Common myeloid progenitor, CD34-positive (primary cell): ENCODE results near the gene RGS14.
A peak's percentile ranks its signal among the peaks of the same experiment; 100 is the strongest.

Experiments used
- CTCF ChIA-PET: fragments of 350-600 bp; sonication (Branson Sonifier 250); formaldehyde crosslinking; loops from one replicate; lab custom pipeline; 2021; ENCODE audit warnings: antibody characterized with exemption; lab: Charles Lee
- POLR2A ChIA-PET: fragments of 350-600 bp; sonication (Branson Sonifier 250); formaldehyde crosslinking; loops from one replicate; lab custom pipeline; 2021; ENCODE audit warnings: antibody characterized with exemption; lab: Charles Lee
- DNase-seq, 3 donors: peaks; one replicate each; pipeline versions ENCODE4 v3.0.0 to v3.0.0-alpha.2; 2013
- H3K27ac ChIP-seq, 2 experiments: 1 replicate in 1 of 2; 2 replicates in 1 of 2; pipeline ENCODE4 v1.7.0; 2013; ENCODE audit warnings: inconsistent platforms in 2 of 2, low read length in 2 of 2, mild to moderate bottlenecking in 2 of 2, low read depth in 1 of 2, moderate library complexity in 1 of 2; ENCODE audit not compliant: severe bottlenecking in 2 of 2, insufficient read depth in 1 of 2, poor library complexity in 1 of 2
- H3K27me3 ChIP-seq, 5 experiments: replicated peaks in 2 of 5; 1 replicate in 3 of 5; 2 replicates in 2 of 5; pipeline versions ENCODE4 v1.6.1 to v1.7.0; 2013; ENCODE audit warnings: low read length in 4 of 5, mild to moderate bottlenecking in 2 of 5, moderate library complexity in 2 of 5, inconsistent platforms in 1 of 5; ENCODE audit not compliant: insufficient read depth in 5 of 5, control insufficient read depth in 4 of 5
- H3K36me3 ChIP-seq, 4 experiments: 1 replicate in 2 of 4; 2 replicates in 2 of 4; pipeline versions ENCODE4 v1.6.1 to v1.7.0; 2013; ENCODE audit warnings: low read length in 3 of 4, control low read depth in 1 of 4, mild to moderate bottlenecking in 1 of 4; ENCODE audit not compliant: control insufficient read depth in 4 of 4, insufficient read depth in 4 of 4
- H3K4me1 ChIP-seq, 4 experiments: 1 replicate in 3 of 4; 2 replicates in 1 of 4; pipeline versions ENCODE4 v1.6.1 to v1.7.1; 2013; ENCODE audit warnings: low read length in 3 of 4, mild to moderate bottlenecking in 3 of 4, control low read depth in 1 of 4, inconsistent platforms in 1 of 4, moderate library complexity in 1 of 4; ENCODE audit not compliant: control insufficient read depth in 4 of 4, insufficient read depth in 4 of 4; ENCODE audit errors: control extremely low read depth in 1 of 4
- H3K4me3 ChIP-seq, 7 experiments: 1 replicate in 4 of 7; 2 replicates in 3 of 7; pipeline versions ENCODE4 v1.5.1 to v1.7.0; 2013; ENCODE audit warnings: mild to moderate bottlenecking in 7 of 7, low read length in 6 of 7, moderate library complexity in 6 of 7, inconsistent platforms in 2 of 7, low read depth in 2 of 7, control low read depth in 1 of 7; ENCODE audit not compliant: insufficient read depth in 4 of 7, control insufficient read depth in 1 of 7; ENCODE audit errors: extremely low read depth in 1 of 7
- H3K9me3 ChIP-seq, 5 experiments: 1 replicate in 4 of 5; 2 replicates in 1 of 5; pipeline versions ENCODE4 v1.6.1 to v1.7.1; 2013; ENCODE audit warnings: low read length in 4 of 5, mild to moderate bottlenecking in 2 of 5, inconsistent platforms in 1 of 5, low read depth in 1 of 5, moderate library complexity in 1 of 5; ENCODE audit not compliant: control insufficient read depth in 4 of 5, insufficient read depth in 2 of 5; ENCODE audit errors: control extremely low read depth in 1 of 5
- WGBS: methylation state at CpG from one replicate; pipeline ENCODE4 v1.1.5; 2013; ENCODE audit not compliant: insufficient coverage; 5-methylcytosine and 5-hydroxymethylcytosine counted together

Gene RGS14

GRCh38 chr5:177346820-177347219 is 10.9 kb upstream of the RGS14 start:
- CTCF ChIA-PET, result interaction anchor here (0.7 to 2.9 kb wide), 8 partner anchors 9 to 107 kb away, joined by 3 to 10 read pairs (median 4); no protein-coding TSS in a partner anchor
- Histone ChIP-seq H3K4me1 (peaks cover 10 to 23% (median 16%) of the 10 kb centered on the region in 4 experiments), H3K9me3 (no peaks in the 10 kb centered on the region), H3K27ac (no peak overlapping the region), H3K36me3 (peaks cover 0 to 38% (median 18%) of the 10 kb centered on the region in 4 experiments), H3K4me3 (no peak overlapping the region), H3K27me3 (no peaks in the 10 kb centered on the region)
- 94% methylated on average over 2 of the region's 4 CpGs for WGBS
- no peak for DNase-seq
- POLR2A ChIA-PET, result interaction anchor here (0.6 kb wide), 1 partner anchor 19 kb away, joined by 4 read pairs; no protein-coding TSS in a partner anchor

DNA sequence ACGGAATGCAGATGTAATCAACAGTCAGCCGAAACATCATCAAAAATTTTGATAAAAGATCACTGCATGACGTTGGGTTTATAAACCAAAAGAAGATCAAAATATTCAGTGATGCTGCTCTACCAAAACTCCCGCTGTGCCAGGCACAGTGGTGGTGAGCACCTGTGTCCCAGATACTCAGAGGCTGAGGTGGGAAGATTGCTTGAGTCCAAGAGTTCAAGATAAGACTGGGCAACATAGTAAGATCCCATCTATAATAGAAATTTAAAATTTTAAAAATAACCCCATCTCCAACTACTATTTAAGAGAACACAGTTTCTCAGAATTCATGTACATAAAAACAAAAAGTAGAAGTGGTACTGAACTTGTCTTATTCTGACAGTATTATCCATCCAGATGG is 10.0 kb upstream of the RGS14 start:
- no peaks in the 10 kb centered on the region for H3K9me3 ChIP-seq
- H3K27ac ChIP-seq, result no peak overlapping the region
- no peaks in the 10 kb centered on the region for H3K27me3 ChIP-seq
- ChIA-PET POLR2A (no interaction called here), CTCF (interaction anchor here (1.8 to 2.6 kb wide), 2 partner anchors 14 to 29 kb away, joined by 5 read pairs; no protein-coding TSS in a partner anchor)
- DNase-seq, result no peak
- H3K4me1 ChIP-seq, result peaks cover 10 to 29% (median 21%) of the 10 kb centered on the region in 4 experiments
- H3K36me3 ChIP-seq, result peaks cover 0 to 31% (median 18%) of the 10 kb centered on the region in 4 experiments
- WGBS, result 90% methylated on average over 2 of the region's 4 CpGs
- no peak overlapping the region for H3K4me3 ChIP-seq

DNA sequence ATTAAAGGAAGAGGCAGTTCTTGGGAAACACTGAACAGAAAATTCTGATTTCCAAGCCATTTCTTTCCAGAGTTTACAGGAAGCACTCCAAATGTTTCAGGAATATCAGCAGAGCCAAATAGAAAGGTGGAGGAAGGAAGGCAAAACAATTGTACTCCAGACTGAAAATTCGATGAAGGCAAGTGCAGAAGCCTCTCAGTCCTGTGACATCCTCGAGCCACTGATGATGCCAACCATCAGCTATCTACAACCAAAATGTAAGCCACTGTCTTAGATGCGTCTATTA is 8.4 kb upstream of the RGS14 start:
- no peak overlapping the region for H3K4me3 ChIP-seq
- no peak for DNase-seq
- H3K27ac ChIP-seq, result no peak overlapping the region
- no peaks in the 10 kb centered on the region for H3K9me3 ChIP-seq
- no peaks in the 10 kb centered on the region for H3K27me3 ChIP-seq
- peaks cover 10 to 36% (median 25%) of the 10 kb centered on the region in 4 experiments for H3K4me1 ChIP-seq
- H3K36me3 ChIP-seq, result peaks cover 0 to 26% (median 15%) of the 10 kb centered on the region in 4 experiments
- 94% methylated on average over 2 of the region's 3 CpGs for whole genome bisulfite sequencing
- ChIA-PET CTCF (interaction anchor here (1.2 to 13.7 kb wide), 4 partner anchors 10 to 55 kb away, joined by 3 to 131 read pairs (median 6); no protein-coding TSS in a partner anchor), POLR2A (no interaction called here)

GRCh38 chr5:177349762-177350161 is 8.0 kb upstream of the RGS14 start:
- H3K4me3 ChIP-seq, result peak overlapping the region in 4 of 7 experiments; percentile 94 to 99 (median 96)
- CTCF ChIA-PET, result interaction anchor here (1.5 to 13.7 kb wide), 8 partner anchors 11 to 40 kb away, joined by 4 to 131 read pairs (median 6); no protein-coding TSS in a partner anchor
- no peak for DNase-seq
- no peak overlapping the region for H3K27ac ChIP-seq
- no peaks in the 10 kb centered on the region for H3K27me3 ChIP-seq
- H3K4me1 ChIP-seq, result peaks cover 10 to 36% (median 27%) of the 10 kb centered on the region in 4 experiments
- no peaks in the 10 kb centered on the region for H3K9me3 ChIP-seq
- POLR2A ChIA-PET, result no interaction called here
- 92% methylated on average over 4 of the region's 5 CpGs for WGBS
- peaks cover 0 to 26% (median 14%) of the 10 kb centered on the region in 4 experiments for H3K36me3 ChIP-seq

DNA sequence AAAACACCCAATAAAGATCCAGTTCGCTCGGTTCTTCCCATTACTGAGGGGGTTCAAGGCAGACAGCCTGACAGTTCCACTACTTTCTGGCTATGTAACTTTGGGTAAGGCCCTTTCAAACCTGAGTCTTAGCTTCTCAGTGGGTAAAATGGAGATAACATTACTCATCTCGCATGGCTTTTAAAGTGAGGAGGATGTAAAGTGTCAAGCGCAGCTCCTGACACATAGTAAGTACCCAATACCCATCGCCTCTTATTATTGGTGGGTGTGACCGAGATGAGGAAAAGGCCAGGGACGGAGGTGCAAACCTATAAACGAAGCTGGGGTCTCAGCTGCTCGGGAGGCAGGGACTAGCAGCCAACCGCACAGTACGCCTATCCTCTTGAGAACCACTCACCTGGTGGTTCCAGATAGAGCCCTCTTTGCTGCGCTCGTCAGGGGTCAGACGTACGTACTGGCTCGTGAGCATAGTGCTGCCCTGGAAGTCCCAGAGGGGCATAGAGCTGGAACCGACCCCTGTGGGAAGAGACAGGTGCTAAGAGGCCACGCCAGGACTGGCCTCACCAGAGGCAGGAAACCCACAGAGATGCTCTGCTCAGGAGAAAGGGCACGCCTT is 6.8 kb upstream of the RGS14 start:
- H3K36me3 ChIP-seq, result peaks cover 0 to 26% (median 14%) of the 10 kb centered on the region in 4 experiments
- no peaks in the 10 kb centered on the region for H3K27me3 ChIP-seq
- 14% methylated on average over 16 of the region's 19 CpGs for WGBS
- ChIA-PET CTCF (interaction anchor here (0.9 to 13.7 kb wide), 14 partner anchors 10 to 54 kb away, joined by 3 to 131 read pairs (median 6); no protein-coding TSS in a partner anchor), POLR2A (no interaction called here)
- peaks cover 10 to 43% (median 32%) of the 10 kb centered on the region in 4 experiments for H3K4me1 ChIP-seq
- H3K4me3 ChIP-seq, result peak overlapping the region; percentile 85 to 99 (median 97)
- no peaks in the 10 kb centered on the region for H3K9me3 ChIP-seq
- H3K27ac ChIP-seq, result peak overlapping the region; percentile 97 to 99
- no peak for DNase-seq

GRCh38 chr5:177351392-177352329 is 6.1 kb upstream of the RGS14 start, which contains the start of gene LMAN2:
Gene LMAN2 (minus strand): TSS chr5:177351668. CDS start chr5:177351647, 21 bp downstream.
- peak within 1 kb of the TSS; percentile 97 to 99 for H3K27ac ChIP-seq
- peaks cover 10 to 51% (median 40%) of the 10 kb centered on the region in 4 experiments for H3K4me1 ChIP-seq
- peak; percentile 95 to 98 (median 97) for DNase-seq
- no peaks in the 10 kb centered on the region for H3K9me3 ChIP-seq
- H3K36me3 ChIP-seq, result peaks cover 0 to 18% (median 12%) of the 10 kb centered on the region in 4 experiments
- H3K4me3 ChIP-seq, result peak within 1 kb of the TSS; percentile 85 to 99 (median 97)
- no peaks in the 10 kb centered on the region for H3K27me3 ChIP-seq
- ChIA-PET POLR2A (interaction anchor here (1.3 kb wide), 1 partner anchor 10 kb away, joined by 9 read pairs; no protein-coding TSS in a partner anchor), CTCF (interaction anchor here (0.9 to 13.7 kb wide), 14 partner anchors 10 to 75 kb away, joined by 3 to 131 read pairs (median 6); partner anchors contain the start of gene GRK6)
- WGBS, result 9% methylated on average over 51 of the region's 55 CpGs
